ENCODE results near the gene GTF3C1. TPM values are rescaled to one million over a fixed set of nuclear protein-coding genes. Genes with fewer than 3 reads are reported as not detected.

Gene GTF3C1
- total and polyA plus RNA-seq, 4 donors, result 33.5 to 84.0 (median 67.5) TPM

GRCh38 chr16:27511657-27512448, 37.9 kb downstream of the GTF3C1 start:
- DNase-seq (no peak), ATAC-seq (ENCODE audit: insufficient read depth, low FRiP score) (no peak)
- Histone ChIP-seq H3K27me3 (ENCODE audit: control insufficient read depth in 3 of 3, insufficient read depth in 3 of 3, low read length in 2 of 3) (no peaks in the 10 kb centered on the region), H3K4me3 (no peak overlapping the region), H3K4me1 (ENCODE audit: control insufficient read depth in 5 of 5, insufficient read depth in 5 of 5, low read length in 5 of 5) (no peaks in the 10 kb centered on the region), H3K27ac (ENCODE audit: low read depth in 1 of 2, low read length in 1 of 2) (peak overlapping the region in 1 of 2 donors; percentile 51), H3K9me3 (ENCODE audit: control insufficient read depth in 4 of 4, insufficient read depth in 3 of 4, low read length in 3 of 4) (peaks cover 0 to 3% (median 0%) of the 10 kb centered on the region in 4 donors), H3K9ac (ENCODE audit: insufficient read depth in 1 of 2, low read length in 2 of 2) (no peak overlapping the region), H3K36me3 (ENCODE audit: control insufficient read depth in 4 of 4, insufficient read depth in 4 of 4, low read length in 4 of 4) (peaks cover 12 to 53% (median 39%) of the 10 kb centered on the region in 4 donors)
- no peak for TF ChIP-seq CTCF (IDR thresholded peaks at IDR 0.05; ENCODE audit: control extremely low read depth, extremely low read depth)
- WGBS, 2 donors, result 88 to 91% methylated on average over 22 of the region's 22 CpGs

GRCh38 chr16:27508476-27508875, 41.2 kb downstream of the GTF3C1 start:
- WGBS, 2 donors, result 96 to 99% methylated on average over 9 of the region's 9 CpGs
- H3K27me3 ChIP-seq (ENCODE audit: control insufficient read depth in 3 of 3, insufficient read depth in 3 of 3, low read length in 2 of 3), result no peaks in the 10 kb centered on the region
- DNase-seq, result no peak
- H3K4me1 ChIP-seq (ENCODE audit: control insufficient read depth in 5 of 5, insufficient read depth in 5 of 5, low read length in 5 of 5), result no peaks in the 10 kb centered on the region
- ATAC-seq (ENCODE audit: insufficient read depth, low FRiP score), result no peak
- no peak for TF ChIP-seq CTCF (IDR thresholded peaks at IDR 0.05; ENCODE audit: control extremely low read depth, extremely low read depth)
- H3K27ac ChIP-seq (ENCODE audit: low read depth in 1 of 2, low read length in 1 of 2), result no peak overlapping the region
- H3K4me3 ChIP-seq, result no peak overlapping the region
- H3K9me3 ChIP-seq (ENCODE audit: control insufficient read depth in 4 of 4, insufficient read depth in 3 of 4, low read length in 3 of 4), result no peaks in the 10 kb centered on the region
- H3K36me3 ChIP-seq (ENCODE audit: control insufficient read depth in 4 of 4, insufficient read depth in 4 of 4, low read length in 4 of 4), result peaks cover 29 to 65% (median 53%) of the 10 kb centered on the region in 4 donors
- no peak overlapping the region for H3K9ac ChIP-seq (ENCODE audit: insufficient read depth in 1 of 2, low read length in 2 of 2)

- ATAC-seq (ENCODE audit: insufficient read depth, low FRiP score) (no peak), DNase-seq (no peak)
- H3K4me1 ChIP-seq (ENCODE audit: control insufficient read depth in 5 of 5, insufficient read depth in 5 of 5, low read length in 5 of 5), result no peaks in the 10 kb centered on the region
- peaks cover 44 to 75% (median 64%) of the 10 kb centered on the region in 4 donors for H3K36me3 ChIP-seq (ENCODE audit: control insufficient read depth in 4 of 4, insufficient read depth in 4 of 4, low read length in 4 of 4)
- WGBS, 2 donors, result 96% methylated on average over 17 of the region's 17 CpGs
- H3K9me3 ChIP-seq (ENCODE audit: control insufficient read depth in 4 of 4, insufficient read depth in 3 of 4, low read length in 3 of 4), result no peaks in the 10 kb centered on the region
- H3K9ac ChIP-seq (ENCODE audit: insufficient read depth in 1 of 2, low read length in 2 of 2), result no peak overlapping the region
- H3K4me3 ChIP-seq, result no peak overlapping the region
- no peaks in the 10 kb centered on the region for H3K27me3 ChIP-seq (ENCODE audit: control insufficient read depth in 3 of 3, insufficient read depth in 3 of 3, low read length in 2 of 3)
- no peak for TF ChIP-seq CTCF (IDR thresholded peaks at IDR 0.05; ENCODE audit: control extremely low read depth, extremely low read depth)
- no peak overlapping the region for H3K27ac ChIP-seq (ENCODE audit: low read depth in 1 of 2, low read length in 1 of 2)
These were observed 42.9 kb downstream of the GTF3C1 start for GRCh38 chr16:27506771-27507170.

All from lung (tissue), 12 donors.